D341Med (cell line): ENCODE measurements around the gene TMEM163.
"Not testable (repeated sequence)": the region's sequence is repeated elsewhere in the genome, so short reads cannot be mapped to it uniquely, and the experiment has no call there.

Source experiments
- DNase-seq: peaks from one replicate; pipeline ENCODE4 v3.0.0; 2012; ENCODE audit warnings: low spot score

The TMEM163 gene

DNA sequence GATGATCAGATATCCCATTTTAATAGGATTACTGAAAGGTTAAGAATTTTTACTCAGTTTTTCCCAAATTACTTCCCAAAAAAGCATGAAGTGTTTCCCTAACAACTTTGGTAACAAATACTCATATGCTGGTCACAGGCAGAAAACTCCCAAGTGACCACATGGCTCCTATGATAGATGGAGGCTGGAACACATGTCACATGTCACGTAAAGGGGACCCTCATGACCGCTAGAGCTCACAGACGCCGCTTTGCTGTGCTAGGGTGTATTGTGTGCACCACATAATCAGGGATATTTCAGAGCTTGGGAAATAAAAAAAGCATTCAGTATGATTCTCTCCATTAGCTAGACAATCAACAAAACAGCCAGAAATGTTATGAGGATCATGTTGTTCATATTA, 228.2 kb downstream of the TMEM163 start:
- no peak for DNase-seq

DNA sequence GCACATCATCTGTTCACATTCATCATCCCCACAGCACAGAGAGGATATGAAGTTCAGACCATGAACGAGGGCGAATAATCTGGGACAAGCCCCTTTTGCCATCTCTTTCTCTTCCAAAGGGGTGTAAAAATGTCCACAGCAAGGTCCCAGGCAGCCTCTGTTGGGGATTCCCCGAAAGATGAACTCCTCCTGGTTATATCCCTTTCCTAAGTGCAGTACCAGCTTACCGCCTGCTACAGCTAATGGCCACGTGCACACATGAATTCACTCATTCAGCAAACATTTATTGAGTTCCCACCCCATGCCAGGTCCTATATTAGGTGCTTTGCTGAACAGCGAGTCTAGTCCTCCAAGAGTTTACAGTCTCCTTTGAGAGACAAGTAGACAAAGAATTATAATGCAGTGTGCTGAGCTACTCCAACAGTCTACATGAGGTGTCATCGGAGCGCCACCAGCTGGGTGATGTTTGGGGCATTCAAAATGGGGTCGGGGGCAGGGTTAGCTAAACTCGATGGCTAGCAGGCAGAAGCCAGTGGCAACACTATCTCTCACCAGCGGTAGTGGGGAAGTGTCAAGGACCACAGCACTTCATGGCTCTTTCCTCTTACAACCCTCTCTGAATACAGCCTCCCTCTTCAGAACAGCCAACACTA, 228.9 kb downstream of the TMEM163 start:
- DNase-seq, result no peak

DNA sequence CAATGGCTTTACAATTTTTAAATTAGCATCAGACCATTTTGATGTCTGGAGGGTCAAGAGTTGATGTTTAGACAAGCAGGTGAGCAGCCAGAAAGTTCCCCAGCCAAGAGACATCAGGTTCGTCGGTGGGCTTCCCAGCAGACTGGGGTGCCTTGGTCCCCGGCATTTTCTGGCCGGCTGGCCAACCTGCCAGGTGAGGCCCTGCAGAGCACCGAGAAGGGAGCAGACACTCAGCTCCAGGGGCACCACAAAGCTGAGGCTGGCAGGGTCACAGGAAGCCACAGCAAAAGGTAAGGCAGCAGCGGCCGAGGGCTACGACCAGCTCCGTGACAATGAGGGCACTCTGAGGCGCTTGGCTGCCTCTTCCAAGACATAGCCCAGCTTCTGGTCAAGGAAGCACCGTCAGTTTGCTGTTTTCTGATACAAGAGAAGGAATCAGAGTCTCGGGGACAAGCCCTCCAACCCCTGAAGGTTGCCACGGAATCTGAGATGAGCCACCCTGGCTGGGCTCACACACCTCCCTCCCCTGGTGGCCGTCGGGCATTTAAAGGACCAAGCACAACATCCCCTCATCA, 235.9 kb downstream of the TMEM163 start:
- DNase-seq, result no peak

DNA sequence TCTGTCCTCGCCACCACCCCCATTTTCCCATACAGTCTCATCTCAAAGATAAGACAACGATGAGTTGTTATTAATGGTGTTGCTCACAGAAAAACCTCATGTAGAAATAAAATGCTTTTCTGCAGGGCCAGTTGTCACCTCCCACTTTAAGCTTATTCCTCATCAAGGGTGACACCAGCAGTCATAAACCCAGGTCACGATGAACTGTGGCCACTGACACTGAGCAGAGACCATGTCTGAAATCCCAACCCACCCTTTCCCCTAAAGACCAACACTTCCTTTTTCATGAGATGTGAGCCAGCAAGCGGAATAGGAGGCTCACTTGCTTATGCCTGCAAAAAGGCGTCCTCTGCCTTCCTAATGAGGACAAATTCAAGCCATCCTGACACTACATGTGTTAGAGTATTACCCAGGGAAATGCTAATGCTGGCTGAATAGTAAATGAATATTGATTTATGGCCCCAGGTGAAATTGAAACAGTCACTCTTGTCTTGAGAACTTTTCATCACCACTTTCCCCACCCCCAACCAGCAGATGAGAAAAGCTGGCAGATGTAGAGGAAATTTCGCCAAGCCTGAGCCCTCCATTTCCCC, 236.6 kb downstream of the TMEM163 start:
- DNase-seq, result no peak

DNA sequence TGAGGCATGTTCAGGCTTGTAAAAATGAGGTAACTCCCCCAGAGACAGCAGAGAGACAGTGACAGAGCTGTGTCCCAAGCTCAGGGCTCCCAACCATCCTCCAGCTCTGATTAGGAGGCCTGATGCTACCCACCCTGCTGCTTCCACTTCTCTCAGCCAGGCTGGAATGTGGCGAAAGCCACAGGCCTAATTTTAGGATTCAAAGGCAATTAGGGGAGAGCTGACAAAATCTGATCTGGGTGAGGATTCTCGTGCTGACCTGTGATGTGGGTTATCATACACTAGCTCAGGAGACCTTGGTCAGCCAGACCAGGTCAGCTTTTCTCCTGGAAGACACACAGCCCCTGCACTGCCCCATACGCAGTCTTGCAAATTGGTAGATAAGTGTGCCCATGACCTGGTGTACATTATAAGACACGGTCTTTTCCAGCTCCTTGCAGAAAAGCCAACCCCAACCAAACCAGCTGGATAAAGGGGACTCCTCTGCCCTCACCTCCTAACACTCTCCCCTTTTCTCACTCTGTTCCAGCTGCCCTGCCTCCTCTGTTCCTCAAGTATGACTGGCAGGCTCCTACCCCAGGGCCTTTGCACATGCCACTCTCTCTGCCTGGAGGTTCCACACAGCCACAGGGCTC, 239.0 kb downstream of the TMEM163 start:
- no peak for DNase-seq

DNA sequence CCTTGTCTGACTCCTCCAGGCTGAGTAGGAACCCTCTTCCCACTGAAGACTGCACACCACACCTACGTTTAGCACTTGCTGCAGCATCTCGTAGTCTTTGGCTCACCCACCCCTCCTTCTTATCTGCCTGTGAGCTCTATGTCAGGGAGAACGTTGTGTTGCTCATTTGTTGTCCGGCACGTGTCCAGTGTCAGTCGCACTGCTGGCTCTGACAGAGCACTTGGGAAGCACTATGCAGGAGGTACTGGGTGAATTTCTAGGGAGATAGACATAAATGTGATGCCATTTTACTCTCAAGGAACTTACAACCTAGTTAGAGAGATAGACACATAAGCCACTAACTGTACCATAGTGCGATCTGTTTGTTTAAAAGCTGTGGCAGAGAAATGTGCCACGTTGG, 241.8 kb downstream of the TMEM163 start:
- not testable (repeated sequence) for DNase-seq

DNA sequence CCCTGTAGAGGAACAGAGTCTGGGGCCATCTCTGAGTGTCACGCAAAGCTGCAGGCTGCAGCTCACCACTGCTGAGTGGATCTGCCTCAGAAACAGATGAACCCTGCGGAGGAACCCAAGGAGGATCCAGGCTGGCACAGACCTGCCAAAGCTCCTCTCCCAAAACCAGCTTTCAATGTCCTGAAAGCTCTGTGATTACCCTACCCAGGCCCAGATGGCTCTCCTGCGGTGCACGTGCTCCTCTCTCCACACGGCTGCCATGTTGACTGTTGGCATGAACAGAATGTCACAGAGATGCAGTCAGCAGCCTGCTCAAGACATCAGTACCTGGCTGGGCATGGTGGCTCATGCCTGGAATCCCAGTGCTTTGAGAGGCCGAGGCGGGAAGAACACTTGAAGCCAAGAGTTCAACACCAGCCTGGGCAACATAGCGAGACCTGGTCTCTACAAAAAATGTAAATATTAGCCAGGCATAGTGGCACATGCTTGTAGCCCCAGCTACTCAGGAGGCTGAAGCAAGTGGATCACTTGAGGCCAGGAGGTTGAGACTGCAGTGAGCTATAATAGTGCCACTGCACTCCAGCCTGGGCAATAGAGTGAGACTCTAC, 248.1 kb downstream of the TMEM163 start:
- no peak for DNase-seq

DNA sequence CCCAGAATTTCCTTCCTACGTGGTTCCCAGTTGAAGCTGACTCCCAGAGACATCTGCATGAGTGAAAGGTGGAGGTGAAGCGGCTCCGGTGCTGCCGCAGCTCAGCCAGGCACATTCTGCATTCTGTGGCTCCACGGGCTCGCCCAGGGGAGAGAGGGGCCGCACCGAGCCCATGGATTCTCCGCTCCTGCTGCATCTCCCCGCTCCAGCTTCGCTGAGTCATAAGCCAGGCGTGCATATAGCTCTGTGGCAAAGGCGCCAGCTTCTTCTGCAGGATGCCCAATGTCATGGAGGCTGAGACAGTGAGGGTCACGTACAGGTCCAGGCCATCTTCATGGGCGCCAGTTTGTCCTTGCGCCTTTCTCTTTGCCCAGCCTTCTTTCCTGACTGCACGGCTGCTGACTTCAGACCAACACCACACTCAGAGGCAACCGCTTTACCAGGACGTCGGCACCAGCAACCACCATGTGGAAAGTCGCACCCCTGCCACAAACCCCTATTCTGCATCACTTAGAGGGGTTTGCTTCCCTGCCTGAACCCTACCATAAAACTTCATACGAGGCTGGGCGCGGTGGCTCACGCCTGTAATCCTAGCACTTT, 249.2 kb downstream of the TMEM163 start:
- DNase-seq, result no peak

DNA sequence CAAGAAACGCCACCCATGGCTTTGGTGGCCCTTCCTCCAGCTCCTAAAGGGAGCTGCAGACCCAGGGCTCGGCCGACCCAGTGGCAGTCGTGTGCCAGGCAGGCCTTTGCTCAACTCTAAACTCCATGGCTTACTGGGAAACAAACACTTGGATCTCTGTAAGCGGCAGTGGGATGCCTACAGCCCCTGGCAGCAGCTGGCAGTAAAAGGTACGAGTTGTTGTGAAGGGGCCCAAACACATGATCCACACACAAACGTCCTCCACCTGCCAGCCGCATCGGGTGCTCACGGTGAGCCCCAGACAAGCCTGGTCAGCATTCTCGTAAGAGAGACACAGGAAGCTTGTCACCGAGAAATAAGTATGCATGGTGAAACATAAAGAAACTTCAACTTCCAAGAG, 250.0 kb downstream of the TMEM163 start:
- no peak for DNase-seq

DNA sequence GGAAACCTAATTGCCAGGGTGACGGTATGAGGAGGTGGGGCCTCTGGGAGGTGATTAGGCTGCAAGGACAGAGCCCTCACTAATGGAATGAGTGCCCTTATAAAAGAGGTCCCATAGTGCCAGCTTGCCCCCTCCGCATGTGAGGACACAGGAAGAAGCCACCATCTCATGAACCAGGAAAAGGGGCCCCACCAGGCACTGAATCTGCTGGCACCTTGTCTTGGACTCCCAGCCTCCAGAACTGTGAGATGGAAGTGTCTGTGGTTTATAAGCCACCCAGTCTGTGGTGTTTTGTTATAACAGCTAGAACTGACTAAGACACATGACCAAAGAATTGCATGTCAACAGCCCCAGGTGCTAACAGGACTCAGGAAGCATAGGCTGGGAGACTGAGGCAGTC, 250.6 kb downstream of the TMEM163 start:
- no peak for DNase-seq

DNA sequence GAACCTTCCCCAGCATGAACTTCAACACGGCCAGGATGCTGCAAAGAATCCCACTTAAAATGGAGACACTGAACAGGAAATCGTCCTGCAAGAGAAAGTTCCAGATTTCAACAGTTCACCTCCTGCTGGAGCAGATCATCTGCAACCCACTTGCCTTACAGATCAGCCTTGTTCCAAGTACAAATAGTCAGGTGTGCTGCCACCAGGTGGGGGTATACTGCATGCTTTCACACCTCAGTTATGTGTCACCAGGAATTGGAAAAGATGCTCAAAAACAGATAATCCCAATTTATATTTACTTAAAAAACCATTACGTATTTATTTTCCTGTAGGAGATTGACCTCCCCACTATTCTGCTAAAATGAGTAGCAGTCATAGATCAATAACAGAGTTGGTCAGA, 252.7 kb downstream of the TMEM163 start:
- peak; percentile 56 for DNase-seq

DNA sequence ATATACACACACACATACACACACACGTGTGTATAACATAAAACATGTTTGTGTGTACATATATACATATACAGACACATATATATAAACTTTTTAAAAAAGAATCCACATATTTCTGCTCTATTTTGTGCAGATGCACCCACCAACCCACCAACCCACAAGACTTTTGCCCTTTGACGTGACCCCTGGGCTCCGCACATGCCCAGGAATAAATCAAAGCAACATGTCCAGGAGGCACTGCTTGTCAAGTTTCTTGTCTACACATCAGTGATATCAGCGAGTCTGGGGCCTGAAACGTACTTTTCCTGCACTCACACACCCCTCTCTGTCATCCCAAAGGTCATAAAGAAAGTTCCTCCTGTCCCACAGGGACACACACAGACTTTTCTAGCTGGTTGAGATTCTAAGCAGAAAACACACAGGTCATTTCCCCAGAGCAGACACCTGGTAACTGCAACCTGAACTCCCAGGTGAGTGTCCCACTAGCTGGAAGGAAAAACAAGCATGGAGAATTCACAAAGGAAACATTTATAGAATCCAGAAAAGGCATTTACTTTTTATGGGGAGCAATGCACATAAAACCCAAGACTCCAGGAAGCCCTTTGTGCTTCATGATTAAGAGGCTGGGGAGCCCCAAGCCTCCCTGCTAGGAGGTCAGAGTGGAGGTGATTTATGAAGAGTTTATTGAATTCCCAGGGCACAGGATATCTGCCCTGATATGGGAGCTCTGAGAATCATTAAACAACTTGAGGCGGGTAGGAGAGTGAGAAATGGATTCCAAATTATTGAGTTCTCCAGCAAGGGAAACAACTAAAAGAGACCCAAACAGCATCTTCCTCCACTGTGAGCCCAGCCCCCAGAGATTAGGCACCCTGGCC, 253.3 kb downstream of the TMEM163 start:
- DNase-seq, result peak; percentile 1

DNA sequence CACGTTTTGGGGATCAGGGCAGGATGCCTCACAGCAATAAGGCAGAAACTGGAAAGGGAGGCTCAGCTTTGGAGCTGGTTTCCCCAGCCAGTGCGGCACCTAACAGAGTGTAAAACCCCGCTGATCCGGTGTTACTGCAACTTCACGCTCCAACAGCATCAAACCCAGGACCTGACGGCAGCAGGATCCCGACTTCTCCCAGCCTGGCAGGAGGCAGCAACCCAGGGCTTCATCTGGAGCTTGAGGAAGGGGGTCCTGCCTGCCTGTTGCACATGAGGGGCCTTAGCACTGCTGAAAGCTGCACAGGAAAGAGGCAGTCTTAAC, 255.1 kb downstream of the TMEM163 start:
- DNase-seq, result no peak

DNA sequence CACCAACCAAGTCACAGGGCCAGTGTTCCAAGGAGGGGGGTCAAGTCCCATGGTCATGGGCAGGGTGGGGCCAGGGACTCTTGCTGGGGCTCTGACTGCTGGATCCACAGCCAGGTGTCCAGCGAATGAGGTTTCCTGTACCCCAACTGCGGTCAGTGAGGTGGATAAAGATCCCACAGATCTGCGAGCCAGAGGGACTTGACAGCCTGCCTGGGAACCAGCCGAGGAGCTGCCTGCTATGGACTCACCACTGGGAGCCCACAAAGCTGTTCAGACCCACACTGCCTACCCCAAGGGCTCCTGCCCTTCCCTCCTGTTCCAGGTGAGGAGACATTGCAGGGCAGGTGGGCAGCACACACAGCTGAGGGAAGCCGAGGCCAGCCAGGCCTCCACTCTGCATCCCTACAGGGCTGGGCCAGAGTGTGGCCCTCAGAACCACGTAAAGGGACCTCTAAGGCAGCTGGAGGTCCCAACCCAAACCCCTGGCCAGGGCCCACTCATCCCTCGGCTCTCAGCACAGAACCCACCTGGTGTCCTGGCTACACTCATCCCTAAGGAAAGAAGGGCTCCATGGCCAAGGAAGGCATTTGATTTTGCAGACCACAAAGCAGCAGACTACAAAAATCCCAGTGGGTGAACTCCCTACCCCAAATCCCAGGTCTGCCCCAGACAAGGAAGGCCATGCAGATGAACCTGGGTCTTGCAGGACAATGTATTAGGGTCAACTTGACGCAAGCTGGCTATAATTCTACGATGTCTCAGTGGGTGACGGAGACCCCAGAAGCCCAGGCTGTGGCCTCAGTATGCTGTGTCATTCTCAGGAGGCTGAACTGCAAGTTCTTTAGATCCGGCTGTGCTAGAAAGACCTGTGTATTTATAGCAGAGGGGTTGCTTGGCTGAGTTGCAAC, 255.8 kb downstream of the TMEM163 start:
- no peak for DNase-seq

DNA sequence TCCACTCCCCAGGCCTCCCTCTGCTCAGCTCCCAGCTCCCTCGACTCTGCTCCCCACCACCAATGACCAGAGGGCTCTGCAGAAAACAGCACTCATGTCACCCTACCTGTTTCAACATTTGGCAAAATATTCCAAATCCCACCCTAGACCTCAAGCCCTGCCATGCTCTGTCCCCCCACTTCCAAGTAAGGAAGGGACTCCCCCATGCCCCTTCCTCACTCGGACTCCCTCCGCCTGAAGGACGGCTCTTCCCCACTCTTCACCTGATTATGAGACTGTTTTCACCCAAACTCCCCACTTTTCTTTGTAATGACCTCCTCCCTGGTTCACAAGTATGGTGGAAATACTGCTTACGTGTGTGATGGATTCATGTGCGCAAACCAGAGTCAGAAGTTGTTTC, 256.5 kb downstream of the TMEM163 start:
- DNase-seq, result no peak

DNA sequence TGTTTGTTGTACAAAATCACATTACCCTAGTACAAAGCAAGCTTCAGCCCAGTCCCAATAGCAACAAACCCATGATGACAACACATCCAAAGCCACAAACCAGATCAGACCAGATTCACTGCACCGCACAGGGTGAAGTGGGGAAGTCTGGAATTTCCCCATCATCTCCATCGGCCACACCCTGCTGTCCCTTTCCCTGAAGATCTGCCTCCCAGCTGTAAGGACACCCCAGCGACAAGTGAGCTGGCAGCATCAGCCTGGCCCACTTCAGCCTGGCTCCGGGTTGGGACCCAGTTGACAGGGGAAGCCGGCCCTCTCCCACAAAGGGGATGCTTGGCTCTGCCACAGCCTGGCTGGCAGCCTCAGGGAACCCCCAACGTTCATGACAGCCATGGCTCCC, 257.3 kb downstream of the TMEM163 start:
- DNase-seq, result no peak

DNA sequence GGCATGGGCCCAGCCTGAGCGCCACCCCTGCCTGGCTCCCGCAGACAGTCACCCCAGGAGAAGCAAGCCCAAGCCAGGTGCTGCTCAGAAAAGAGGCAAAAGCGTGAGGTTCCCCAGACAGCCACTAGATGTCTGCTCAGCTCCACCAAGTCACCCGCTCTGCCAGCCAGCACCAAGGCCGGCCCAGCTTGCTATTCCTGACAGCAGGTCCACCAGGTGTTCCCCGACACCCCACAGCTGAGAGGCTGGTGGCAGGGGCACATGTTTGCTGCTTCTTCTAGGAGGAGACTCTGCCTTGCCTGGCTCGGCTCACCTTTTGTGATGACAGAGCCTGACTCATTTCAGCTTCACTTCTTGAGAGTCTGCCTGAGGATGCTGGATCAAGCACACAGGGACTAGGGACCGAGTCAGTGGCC, 258.2 kb downstream of the TMEM163 start:
- DNase-seq, result peak; percentile 84

DNA sequence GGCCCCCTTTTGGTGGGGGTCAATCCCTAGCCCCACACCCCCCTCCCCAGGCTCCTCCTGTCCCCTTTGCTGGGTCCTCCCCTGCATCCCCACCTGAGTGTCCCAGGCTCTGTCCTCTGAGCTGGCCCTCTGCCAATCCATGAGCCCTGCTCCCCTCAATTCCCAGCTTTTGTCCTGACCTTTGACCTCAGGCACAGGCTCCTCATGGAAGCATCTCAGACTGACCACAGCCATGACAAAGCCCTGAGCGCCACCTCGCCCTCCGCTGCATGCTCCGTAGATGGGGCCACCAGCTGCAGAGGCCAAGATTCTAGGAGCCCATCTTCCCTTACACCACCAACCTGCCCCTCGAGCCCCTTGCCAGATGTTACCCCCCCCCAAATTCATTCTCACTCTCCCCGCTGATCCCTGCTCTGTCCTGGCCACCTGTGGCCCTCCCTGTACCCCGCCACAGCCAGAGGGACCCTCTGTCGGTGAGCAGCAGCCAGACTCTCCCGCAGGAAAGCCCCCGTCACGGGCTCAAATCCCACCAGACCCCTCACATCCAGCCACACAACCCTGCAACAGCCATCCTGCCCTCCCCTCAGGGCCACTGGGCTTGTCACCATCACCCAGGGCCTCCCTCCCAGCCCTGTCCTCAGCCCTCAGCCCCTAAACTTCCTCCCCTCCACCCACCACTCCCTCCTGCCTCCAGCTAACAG, 258.9 kb downstream of the TMEM163 start:
- no peak for DNase-seq

DNA sequence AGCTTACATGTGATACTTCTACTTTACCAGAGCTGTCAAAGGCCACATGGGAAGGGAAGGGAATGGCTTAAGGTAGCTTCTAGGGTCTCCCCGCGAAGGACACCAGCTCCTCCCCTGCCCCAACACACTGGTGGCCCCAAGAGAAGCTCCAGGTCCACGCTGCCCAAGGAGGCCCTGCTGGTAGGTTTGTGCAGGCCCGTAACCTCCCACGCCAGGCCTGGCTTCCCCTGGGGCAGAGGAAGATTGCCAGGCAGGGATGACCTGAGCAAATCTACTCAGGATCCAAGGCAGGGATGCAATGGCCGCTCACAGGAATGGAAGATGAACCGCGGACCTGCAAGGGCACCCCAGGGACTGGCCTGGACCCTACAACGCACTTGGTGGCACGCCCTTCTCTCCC, 259.9 kb downstream of the TMEM163 start:
- DNase-seq, result no peak

DNA sequence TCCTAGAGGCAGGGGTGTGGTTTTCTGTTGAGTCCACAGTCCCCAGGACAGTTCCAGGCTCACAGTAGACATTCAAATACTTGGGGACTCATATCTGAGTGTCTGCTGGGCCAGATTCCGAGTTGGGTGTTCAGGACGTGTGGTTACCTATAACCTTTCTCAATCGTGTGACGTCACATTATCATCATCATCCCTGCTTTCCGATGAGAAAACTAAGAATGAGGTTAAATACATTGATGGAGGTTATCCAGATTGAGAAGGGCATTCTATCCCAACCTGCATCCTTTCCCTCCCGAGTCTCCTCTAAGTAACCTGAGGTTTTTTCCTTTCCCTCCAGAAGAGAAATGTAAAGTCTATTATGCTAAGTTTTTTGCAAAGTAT, 260.3 kb downstream of the TMEM163 start:
- no peak for DNase-seq
